Endometrium (tissue), 2 donors: ENCODE measurements around the gene UXT.
"Not testable (repeated sequence)": the region's sequence is repeated elsewhere in the genome, so short reads cannot be mapped to it uniquely, and the experiment has no call there.

Source experiments
- FAIRE-seq: peaks from 2 replicates; lab custom pipeline; 2012; peaks lifted over from hg19 to GRCh38; lab: Jason Lieb, UNC
- donor health status: control.
- donor health status: control.

The UXT gene

DNA sequence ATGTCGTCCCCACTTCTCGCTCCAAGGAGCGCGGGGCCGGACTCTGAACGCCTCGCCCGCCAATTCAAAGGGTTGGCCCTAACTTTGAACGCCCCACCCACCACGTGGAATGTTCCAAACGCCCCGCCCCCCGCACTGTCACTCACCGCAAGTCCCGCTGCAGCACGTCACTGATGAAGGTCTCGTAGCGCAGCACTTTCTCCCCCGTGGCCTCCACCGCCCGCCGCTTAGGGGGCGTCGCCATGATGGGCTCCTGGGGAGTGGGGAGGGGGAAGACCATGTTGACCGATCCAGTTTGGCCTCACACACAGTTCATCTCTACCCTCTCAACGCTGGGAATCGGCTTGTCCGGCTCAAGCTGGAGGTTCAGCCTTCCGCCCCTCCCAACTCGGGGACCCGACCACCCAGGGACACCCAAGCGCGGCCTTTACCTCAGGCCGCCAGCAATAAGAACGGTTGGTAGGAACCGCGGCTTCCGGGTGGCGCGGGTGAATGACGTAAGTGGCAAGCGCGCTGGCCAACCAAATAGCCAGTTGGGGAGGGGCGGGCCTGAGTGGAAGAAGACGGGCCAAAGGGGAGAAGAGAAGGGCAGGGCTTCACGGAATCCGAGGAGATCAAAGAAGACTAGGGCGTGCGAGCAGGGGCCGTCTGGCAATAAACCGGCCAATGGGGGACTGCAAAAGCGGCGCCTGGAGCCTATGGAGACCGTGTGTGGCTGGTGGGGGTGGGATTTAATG lies at the start of gene UXT:
Gene UXT (minus strand): TSS at position 497 of the 737 bp plus-strand sequence. CDS start 253 bp downstream, at position 244.
- FAIRE-seq, result peak; percentile 41

- no peak for FAIRE-seq
These were observed 48.2 kb upstream of the UXT start for GRCh38 chrX:47707031-47707780.

DNA sequence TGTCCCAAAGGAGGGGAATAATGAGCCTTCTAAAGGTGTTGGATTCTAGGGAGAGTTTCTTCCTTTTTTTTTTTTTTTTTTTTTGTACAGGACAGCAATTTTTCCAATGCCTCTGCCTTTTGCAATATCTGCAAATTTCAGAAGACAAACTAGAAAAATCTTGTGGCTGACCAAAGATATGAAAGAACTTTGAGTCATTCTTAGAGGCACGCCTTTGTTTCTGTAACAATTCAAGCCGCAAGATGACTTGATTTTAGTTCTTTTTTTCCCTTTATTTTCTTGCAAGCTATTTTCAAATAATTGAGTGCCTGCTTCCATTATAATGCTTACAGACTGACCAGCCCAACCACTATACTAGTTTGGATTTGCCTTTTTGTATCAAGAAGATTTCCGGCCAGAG lies 47.6 kb upstream of the UXT start:
- no peak for FAIRE-seq

DNA sequence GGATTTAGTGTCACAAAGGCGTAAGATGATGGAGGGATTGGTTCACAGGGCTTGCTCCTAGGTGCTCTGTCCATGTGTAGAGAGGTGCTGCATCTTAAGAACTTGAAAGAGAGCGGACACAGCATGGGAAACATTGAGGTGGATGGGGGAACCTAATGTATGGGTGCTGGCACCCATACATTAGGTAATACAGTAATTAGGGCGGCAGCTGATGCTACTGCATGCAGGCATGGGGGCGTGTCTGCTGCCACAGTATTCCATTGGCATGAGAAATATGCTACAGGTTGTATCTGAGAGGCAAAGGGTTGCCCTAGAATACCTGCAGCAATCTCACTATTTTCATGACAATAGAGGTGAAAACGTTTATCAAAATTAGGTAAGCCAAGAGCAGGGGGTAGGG lies 45.8 kb upstream of the UXT start:
- FAIRE-seq, result no peak

GRCh38 chrX:47697181-47697580 lies 38.2 kb upstream of the UXT start:
- FAIRE-seq, result no peak

GRCh38 chrX:47690175-47690574 lies 31.2 kb upstream of the UXT start:
- no peak for FAIRE-seq

DNA sequence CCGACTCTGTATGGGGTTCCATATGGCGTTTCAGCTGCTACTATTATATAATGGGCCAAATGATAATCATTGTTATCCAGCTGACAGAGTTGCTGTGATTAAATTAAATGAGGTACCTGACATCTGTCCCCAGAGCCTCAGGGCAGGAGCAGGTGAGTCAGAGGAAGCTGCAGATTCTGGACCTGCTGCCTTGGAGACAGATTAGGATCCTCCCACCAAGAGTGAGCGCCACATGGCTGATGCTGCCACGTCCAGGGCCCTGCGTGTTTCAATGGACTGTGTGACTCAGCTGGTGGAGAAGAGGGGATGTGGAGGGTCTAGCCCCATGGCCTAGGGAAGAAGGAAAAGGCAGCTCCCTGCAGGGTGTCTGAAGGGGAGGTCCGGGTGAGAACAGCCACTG lies 28.3 kb upstream of the UXT start:
- FAIRE-seq, result no peak

DNA sequence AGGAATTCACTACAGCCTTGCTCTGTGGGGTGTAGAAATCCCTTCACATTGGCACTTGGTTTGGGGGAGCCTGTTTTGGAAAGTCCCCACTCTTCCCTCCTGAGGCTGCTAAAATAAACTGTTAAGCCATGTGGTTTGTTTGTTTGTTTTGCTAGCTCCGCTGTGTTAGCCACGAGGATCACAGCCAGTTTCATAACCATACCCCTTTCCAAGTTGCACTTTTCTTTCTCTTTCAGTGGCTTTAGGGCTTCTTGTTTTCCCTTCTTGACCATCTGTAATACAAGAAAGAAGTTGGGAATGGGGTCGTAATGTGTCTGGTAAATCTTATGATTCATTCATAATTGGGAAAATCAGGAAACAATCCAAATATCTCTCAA lies 24.8 kb upstream of the UXT start:
- FAIRE-seq, result no peak

- FAIRE-seq, result no peak
These were observed 24.3 kb upstream of the UXT start for GRCh38 chrX:47683184-47683828.

DNA sequence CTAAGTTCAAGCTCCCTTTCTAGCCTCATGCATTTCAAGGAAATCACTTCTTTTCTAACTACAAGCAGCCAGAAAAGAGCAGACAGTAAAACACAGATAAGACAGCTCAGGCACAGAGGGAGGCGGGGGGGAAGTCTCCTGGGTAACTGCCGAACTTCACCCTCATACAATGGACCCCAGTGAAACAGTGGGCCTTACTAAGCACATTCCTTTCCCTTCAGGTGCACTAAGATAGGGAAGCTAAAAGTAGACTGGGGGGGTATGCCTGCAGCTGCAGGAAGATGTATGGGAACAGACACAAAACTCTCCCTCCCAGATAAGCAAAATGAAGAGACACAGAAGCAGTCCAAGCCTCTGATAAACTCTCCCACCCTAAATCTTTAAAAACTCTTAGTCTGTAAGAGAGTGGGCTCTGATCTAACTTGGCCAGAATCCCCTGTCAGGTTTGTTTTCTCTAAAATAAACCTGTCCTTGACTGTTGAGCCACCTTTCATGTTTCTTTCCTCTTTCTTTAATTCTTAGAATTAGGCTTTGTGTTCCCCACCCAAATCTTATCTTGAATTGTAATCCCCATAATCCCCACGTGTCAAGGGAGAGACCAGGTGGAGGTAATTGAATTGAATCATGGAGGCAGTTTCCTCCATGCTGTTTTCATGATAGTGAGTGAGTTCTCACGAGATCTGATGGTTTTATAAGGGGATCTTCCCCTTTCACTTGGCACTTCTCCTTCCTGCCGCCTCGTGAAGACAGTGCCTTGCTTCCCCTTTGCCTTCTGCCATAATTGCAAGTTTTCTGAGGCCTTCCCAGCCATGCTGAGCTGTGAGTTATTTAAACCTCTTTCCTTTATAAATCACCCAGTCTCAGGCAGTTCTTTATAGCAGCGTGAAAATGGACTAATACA lies 17.2 kb upstream of the UXT start:
- not testable (repeated sequence) for FAIRE-seq

DNA sequence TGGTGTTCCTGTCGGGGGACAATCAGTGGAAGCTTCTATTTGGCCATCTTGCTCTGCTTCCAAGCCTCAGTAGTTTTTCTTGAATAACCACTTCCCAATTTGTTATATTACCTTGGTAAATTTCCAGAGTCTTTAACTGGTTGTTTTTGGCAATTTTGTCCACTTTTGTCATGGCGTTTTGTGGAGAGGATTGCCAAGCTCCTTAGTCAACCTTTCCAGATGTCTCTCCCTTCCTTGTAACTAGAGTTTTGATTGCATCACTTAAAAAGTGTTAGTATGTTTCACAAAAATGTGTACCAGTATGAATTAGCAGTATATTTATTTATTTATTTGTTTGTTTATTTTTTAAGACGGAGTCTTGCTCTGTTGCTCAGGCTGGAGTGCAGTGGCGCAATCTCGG lies 15.8 kb upstream of the UXT start:
- FAIRE-seq, result no peak

GRCh38 chrX:47665797-47666196 lies 6.8 kb upstream of the UXT start:
- FAIRE-seq, result not testable (repeated sequence)

DNA sequence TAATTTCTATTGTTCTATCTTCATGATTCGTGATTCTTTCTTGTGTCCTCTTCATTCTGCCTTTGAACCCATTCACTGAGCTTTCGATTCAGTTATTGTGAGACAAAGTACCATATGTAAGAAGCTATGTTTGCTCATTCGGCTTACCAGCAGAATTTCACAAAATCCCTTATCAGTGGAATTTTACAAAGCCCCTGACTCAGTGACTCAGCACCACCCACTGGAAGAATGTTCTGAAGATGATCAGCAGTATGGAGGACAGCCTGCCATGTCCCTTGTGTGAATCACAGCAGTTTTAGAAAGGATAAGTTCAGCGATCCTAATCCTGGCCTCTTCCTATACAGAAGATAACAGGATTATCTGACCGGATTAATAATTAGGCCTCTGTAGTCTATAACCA lies 5.8 kb upstream of the UXT start:
- no peak for FAIRE-seq

- FAIRE-seq, result no peak
These were observed 3.2 kb upstream of the UXT start for GRCh38 chrX:47662144-47662657.

DNA sequence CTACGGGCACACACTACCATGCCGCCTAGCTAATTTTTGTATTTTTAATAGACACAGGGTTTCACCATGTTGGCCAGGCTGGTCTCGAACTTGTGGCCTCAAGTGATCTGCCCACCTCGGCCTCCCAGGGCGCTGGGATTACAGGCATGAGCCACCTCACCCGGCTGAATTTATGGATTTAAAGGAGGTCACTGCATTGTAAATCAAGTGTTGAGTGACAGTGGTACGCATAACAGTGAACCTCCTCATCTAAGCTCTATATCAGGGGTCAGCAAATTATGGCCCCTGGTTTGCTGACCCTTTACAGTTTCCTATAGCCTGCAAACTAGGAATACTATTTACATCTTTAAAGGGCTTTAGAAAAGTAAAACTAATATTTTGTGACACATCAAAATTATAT lies 2.6 kb upstream of the UXT start:
- no peak for FAIRE-seq

- no peak for FAIRE-seq
These were observed 394 bp upstream of the UXT start for GRCh38 chrX:47659421-47659726.

GRCh38 chrX:47658301-47658683 lies 688 bp downstream of the UXT start:
- FAIRE-seq, result no peak

GRCh38 chrX:47651043-47651905 lies 7.7 kb downstream of the UXT start:
- FAIRE-seq, result no peak

DNA sequence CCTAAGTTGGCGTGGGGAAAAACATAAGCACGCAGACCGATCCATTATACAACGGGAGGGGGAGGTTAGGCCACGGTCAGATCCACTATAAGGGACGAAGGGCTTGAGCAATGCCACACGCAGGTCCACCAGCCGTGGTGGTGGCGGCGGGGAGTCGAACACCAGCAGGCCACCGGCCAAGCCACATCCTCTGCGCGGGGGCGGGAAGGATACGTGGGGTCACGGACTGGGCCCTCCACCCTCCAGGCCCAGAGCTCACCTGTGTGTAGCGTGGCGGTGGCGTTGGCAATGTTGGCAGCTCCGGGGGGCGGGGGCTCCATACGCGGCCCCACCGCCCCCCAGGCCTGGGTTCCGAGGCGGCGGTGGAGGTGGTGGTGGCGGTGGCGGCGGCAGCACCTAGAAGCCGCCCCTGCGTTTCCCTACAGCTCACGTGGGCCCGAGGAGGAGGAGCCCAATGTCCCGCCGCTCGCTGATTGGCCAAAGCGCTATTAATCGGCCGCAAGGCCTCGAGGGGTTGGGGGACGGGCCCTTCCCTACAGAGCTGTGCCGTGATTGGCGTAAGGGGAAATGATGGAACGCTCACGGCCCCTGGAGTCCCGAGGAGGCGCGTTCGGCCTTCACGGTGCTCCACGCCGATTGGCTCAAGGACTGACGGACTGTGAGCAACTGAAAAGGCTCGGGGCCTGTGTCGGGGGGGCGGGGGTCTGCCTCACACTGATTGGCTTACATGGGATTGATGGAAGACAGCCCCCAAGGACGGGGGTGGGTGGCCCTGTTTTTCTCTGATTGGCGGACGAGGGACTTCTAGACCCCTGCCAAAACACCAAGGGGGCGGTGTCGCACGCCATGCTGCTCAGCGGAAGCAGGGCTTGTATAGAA lies 8.6 kb downstream of the UXT start, which contains the start of gene ELK1:
Gene ELK1 (minus strand): TSS at position 400 of the 879 bp plus-strand sequence. CDS start 9,122 bp downstream, outside the sequence.
- FAIRE-seq, result peak; percentile 86

DNA sequence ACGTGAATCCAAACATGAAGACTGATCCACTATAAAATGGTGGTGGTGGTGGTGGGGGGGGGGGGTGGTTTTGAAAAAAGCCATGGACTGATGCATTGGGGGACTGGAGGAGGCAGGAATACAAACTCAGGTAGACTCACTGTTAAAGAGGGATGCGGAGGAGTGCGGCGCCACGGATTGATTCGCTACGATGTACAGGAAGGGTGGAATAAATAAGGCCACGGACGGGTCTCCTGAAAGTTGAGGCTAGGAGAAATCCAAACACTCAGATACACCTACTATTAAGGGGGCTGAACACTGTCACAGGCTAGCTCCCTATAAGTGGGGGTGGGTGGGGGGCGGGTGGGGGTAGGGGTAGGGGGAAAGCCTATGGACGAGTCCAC lies 9.2 kb downstream of the UXT start:
- no peak for FAIRE-seq
